Epithelial cell of prostate (primary cell): ENCODE results near the gene SERPINH1.

Experiments used
- DNase-seq: peaks from one replicate; pipeline ENCODE4 v3.0.0-alpha.2; 2011; ENCODE audit warnings: low read depth, low spot score
- H3K27ac ChIP-seq: fragments of 450-650 bp; 2 replicates; pipeline ENCODE4 v1.5.1; 2017; ENCODE audit warnings: mild to moderate bottlenecking

SERPINH1 gene

GRCh38 chr11:75591966-75592365, 29.9 kb downstream of the SERPINH1 start:
- no peak overlapping the region for H3K27ac ChIP-seq
- no peak for DNase-seq

- H3K27ac ChIP-seq, result no peak overlapping the region
- DNase-seq, result no peak
Observed at GRCh38 chr11:75592715-75593114, 30.7 kb downstream of the SERPINH1 start.

GRCh38 chr11:75593286-75593915, 31.3 kb downstream of the SERPINH1 start:
- no peak overlapping the region for H3K27ac ChIP-seq
- DNase-seq, result no peak

- no peak for DNase-seq
- no peak overlapping the region for H3K27ac ChIP-seq
Observed at GRCh38 chr11:75594211-75594610, 32.2 kb downstream of the SERPINH1 start.

- no peak for DNase-seq
- no peak overlapping the region for H3K27ac ChIP-seq
Observed at GRCh38 chr11:75595429-75595828, 33.4 kb downstream of the SERPINH1 start.

- H3K27ac ChIP-seq, result no peak overlapping the region
- DNase-seq, result no peak
Observed at GRCh38 chr11:75596914-75597313, 34.9 kb downstream of the SERPINH1 start.

- no peak for DNase-seq
- no peak overlapping the region for H3K27ac ChIP-seq
Observed at GRCh38 chr11:75597636-75598035, 35.6 kb downstream of the SERPINH1 start.

GRCh38 chr11:75598264-75598663, 36.2 kb downstream of the SERPINH1 start:
- no peak for DNase-seq

GRCh38 chr11:75598900-75599299, 36.8 kb downstream of the SERPINH1 start:
- no peak for DNase-seq

More at GRCh38 chr11:75598264-75598663, 36.2 kb downstream of the SERPINH1 start:
- H3K27ac ChIP-seq, result no peak overlapping the region

GRCh38 chr11:75600356-75600755, 38.3 kb downstream of the SERPINH1 start:
- H3K27ac ChIP-seq, result no peak overlapping the region
- no peak for DNase-seq

More at GRCh38 chr11:75598900-75599299, 36.8 kb downstream of the SERPINH1 start:
- no peak overlapping the region for H3K27ac ChIP-seq

- H3K27ac ChIP-seq, result no peak overlapping the region
- DNase-seq, result no peak
Observed at GRCh38 chr11:75601494-75601893, 39.4 kb downstream of the SERPINH1 start.

- no peak for DNase-seq
- H3K27ac ChIP-seq, result no peak overlapping the region
Observed at GRCh38 chr11:75602951-75603350, 40.9 kb downstream of the SERPINH1 start.

GRCh38 chr11:75603791-75604736, 42.0 kb downstream of the SERPINH1 start:
- peak; percentile 5 for DNase-seq
- peak overlapping the region; percentile 17 for H3K27ac ChIP-seq

- no peak overlapping the region for H3K27ac ChIP-seq
- DNase-seq, result no peak
Observed at GRCh38 chr11:75606099-75606498, 44.0 kb downstream of the SERPINH1 start.

- no peak overlapping the region for H3K27ac ChIP-seq
- DNase-seq, result no peak
Observed at GRCh38 chr11:75611823-75612222, 49.8 kb downstream of the SERPINH1 start.

GRCh38 chr11:75615751-75616150, 53.7 kb downstream of the SERPINH1 start:
- no peak for DNase-seq

GRCh38 chr11:75616281-75616680, 54.2 kb downstream of the SERPINH1 start:
- H3K27ac ChIP-seq, result no peak overlapping the region
- no peak for DNase-seq

More at GRCh38 chr11:75615751-75616150, 53.7 kb downstream of the SERPINH1 start:
- H3K27ac ChIP-seq, result no peak overlapping the region
